Measurements from ENCODE around the gene AAK1.

DNA sequence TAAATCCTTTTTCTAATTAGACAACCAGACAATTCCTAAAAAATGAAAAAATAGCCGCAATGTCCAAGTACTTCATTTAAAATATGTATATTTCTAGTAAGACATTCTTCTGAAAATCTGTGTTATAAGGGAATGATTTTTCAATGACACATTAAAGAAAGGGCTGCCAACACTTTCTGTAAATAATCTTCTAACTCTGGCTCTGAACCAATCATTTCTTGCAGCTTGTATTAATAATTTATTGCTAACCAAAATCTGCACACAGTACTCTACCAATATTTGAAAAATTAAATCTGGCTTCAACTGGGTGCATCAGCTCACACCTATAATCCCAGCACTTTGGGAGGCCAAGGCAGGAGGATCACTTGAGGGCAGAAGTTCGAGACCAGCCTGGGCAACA lies 214.6 kb downstream of the AAK1 start:
- TF ChIP-seq ELF1 (CRISPR knock-in tag; IDR thresholded peaks at IDR 0.05) (no peak), SNRNP70 (IDR thresholded peaks at IDR 0.05; ENCODE audit: low read depth, low read length) (no peak), ZNF274 (CRISPR knock-in tag; IDR thresholded peaks at IDR 0.05) (no peak), ZNF263 (CRISPR knock-in tag; IDR thresholded peaks at IDR 0.05) (no peak), SRSF9 (IDR thresholded peaks at IDR 0.05; ENCODE audit: borderline replicate concordance, insufficient read depth, low read depth, low read length, poor library complexity, severe bottlenecking) (no peak), CHD4 (IDR thresholded peaks at IDR 0.05; ENCODE audit: borderline replicate concordance, low read length) (no peak), MAFK (conservative IDR thresholded peaks at IDR 0.05 in 1 of 2, IDR thresholded peaks at IDR 0.05 in 1 of 2; ENCODE audit: low read length in 2 of 2) (no peak), MYC (CRISPR knock-in tag; IDR thresholded peaks at IDR 0.05; ENCODE audit: borderline replicate concordance) (no peak), PCBP1 (IDR thresholded peaks at IDR 0.05; ENCODE audit: borderline replicate concordance, low read depth, low read length) (no peak), ZNF30 (CRISPR knock-in tag; IDR thresholded peaks at IDR 0.05) (no peak), SP4 (CRISPR knock-in tag; IDR thresholded peaks at IDR 0.05) (no peak), BATF2 (CRISPR knock-in tag; IDR thresholded peaks at IDR 0.05) (no peak), TCF7L2 (IDR thresholded peaks at IDR 0.05; ENCODE audit: low read depth, low read length) (no peak)
- TF ChIP-seq, protein P1, sequence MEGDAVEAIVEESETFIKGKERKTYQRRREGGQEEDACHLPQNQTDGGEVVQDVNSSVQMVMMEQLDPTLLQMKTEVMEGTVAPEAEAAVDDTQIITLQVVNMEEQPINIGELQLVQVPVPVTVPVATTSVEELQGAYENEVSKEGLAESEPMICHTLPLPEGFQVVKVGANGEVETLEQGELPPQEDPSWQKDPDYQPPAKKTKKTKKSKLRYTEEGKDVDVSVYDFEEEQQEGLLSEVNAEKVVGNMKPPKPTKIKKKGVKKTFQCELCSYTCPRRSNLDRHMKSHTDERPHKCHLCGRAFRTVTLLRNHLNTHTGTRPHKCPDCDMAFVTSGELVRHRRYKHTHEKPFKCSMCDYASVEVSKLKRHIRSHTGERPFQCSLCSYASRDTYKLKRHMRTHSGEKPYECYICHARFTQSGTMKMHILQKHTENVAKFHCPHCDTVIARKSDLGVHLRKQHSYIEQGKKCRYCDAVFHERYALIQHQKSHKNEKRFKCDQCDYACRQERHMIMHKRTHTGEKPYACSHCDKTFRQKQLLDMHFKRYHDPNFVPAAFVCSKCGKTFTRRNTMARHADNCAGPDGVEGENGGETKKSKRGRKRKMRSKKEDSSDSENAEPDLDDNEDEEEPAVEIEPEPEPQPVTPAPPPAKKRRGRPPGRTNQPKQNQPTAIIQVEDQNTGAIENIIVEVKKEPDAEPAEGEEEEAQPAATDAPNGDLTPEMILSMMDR (CRISPR knock-in tag; IDR thresholded peaks at IDR 0.05), result no peak
